HG02943 (cell line): ENCODE results near the gene PTCRA.
A peak's percentile ranks its signal among the peaks of the same experiment; 100 is the strongest.
"Not testable (repeated sequence)": the region's sequence is repeated elsewhere in the genome, so short reads cannot be mapped to it uniquely, and the experiment has no call there.

Source experiments
- ATAC-seq: cut with Tn5 transposase; IDR thresholded peaks from one replicate; pipeline ENCODE4 v1.9.1; 2021; ENCODE audit warnings: mild to moderate bottlenecking, low read depth, moderate library complexity; ENCODE audit not compliant: unreplicated experiment

The PTCRA gene

GRCh38 chr6:42915732-42916131 is at the start of gene PTCRA:
PTCRA (plus strand) TSS chr6:42916053; CDS start chr6:42916070, 17 bp downstream.
- ATAC-seq = no peak

GRCh38 chr6:42870145-42870936 is 45.5 kb upstream of the PTCRA start:
- no peak for ATAC-seq

- no peak for ATAC-seq
These were observed 44.1 kb upstream of the PTCRA start for GRCh38 chr6:42871711-42872110.

DNA sequence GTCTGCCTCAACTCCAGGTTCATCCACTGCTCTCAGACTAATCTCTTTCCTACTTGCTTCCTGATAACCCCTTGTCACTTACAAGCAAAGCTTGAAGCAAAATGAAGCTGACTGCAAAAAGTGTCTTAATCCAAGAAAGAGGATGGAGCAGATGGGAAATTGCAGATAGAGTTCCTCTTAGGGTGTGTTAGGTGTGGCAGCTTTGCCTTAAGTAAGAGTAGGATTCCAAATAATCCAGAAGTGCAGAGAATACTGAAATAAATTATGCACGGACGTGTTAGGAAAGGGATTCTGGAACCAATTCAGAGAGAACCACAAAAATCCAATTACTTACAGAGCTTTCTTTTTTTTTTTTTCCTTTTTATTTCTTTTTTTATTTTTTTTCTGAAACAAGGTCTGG is 42.5 kb upstream of the PTCRA start:
- ATAC-seq = no peak

DNA sequence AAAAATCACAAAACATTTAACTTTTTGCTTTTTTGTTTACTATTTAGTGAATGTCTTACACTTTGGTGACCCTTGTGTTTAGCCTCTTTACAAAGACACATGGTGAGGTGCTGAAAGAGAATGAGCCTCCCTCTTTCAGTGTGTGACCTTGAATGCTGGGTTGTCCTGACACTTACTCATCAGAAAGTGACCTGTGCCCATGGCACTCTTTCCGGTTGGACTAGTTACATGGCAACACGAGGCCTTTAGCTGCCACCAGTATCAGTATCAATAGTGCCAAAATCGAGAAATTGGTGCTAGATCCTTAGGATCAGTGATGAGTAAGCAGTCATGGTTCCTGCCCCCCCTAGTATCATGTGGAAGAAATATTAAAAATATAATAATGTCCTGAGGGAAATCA is 38.2 kb upstream of the PTCRA start:
- ATAC-seq = no peak

- peak; percentile 93 for ATAC-seq
These were observed 36.2 kb upstream of the PTCRA start, which contains the start of gene RPL7L1 for GRCh38 chr6:42879372-42880239. RPL7L1 (plus strand) TSS chr6:42879616; CDS start chr6:42879911, 295 bp downstream.

GRCh38 chr6:42880240-42880817 is 35.5 kb upstream of the PTCRA start:
- ATAC-seq = not testable (repeated sequence)

DNA sequence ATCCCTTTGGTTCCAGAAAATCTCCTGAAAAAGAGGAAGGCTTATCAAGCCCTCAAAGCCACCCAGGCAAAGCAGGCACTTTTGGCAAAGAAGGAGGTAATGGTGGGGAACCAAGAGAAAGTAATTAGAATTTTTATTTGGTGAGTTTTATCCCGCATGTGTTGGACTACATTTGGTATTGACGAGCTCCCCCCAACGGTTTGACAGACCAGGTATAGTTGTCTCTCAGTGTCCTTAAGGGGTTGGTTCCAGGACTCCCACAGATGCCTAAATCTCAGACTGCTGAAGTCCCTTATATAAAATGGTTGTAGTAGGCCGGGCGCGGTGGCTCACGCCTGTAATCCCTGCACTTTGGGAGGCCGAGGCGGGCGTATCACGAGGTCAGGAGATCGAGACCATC is 35.0 kb upstream of the PTCRA start:
- ATAC-seq = not testable (repeated sequence)

- ATAC-seq = no peak
These were observed 30.2 kb upstream of the PTCRA start for GRCh38 chr6:42885702-42886101.

- ATAC-seq = not testable (repeated sequence)
These were observed 27.7 kb upstream of the PTCRA start for GRCh38 chr6:42888201-42888600.

DNA sequence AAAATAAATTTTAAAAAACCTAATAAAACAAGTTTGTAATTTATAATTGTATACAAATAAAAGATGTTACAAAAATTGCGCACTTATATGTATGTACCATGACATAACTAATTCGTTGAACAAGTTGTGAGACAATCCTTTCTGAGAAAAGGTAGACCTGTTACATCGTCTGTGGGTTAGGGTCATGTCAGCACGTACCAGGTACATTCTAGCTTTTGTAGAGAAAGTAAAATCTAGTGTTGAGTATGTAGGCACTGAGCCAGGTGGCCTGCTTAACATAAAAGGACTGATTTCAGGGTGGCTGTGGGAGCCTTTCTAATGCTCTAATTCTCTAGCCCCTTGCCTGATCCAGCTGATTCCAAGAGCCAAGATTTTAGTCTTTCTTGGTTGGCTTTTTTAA is 26.0 kb upstream of the PTCRA start:
- no peak for ATAC-seq

DNA sequence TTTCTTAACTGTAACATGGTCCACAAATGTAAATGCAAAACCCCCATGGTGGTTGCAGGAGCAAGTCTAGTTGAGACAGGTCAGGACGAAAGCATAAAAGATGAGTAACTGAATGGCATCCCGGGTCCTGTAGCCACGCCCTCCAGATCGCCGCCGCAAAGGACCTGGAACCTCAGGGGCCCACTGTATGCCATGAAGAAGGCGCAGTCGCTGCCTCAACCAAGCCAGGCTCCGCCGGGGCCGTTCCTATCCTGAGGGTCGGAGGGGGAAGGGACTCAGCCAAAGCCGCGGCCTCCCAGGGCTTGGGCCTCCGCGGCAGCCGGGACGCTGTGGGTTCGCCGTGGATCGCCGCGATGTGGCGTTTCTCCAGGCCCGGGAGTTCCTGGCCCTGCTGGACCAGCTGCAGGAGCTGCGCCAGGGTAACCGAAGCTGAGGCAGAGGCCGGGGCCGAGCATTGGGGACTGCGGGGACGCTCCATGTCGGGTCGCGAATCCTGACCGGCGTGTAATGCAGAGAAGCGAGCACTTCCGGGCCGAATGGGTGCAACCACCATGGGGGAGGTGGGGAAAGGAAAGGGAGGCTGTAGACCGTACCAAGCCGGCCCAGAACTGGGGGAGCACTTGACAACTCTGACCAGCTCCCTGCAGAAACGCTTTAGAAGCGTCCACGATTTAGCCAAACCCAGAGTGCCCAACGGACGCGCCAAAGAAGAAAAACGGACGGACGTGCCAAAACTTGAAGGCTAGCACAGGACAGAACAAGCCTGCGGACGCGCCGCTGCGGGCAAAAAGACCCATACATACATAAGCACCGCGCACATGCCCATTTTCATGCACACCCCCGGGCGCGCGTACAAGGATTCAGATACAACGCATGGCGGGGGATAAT is 25.3 kb upstream of the PTCRA start:
- peak; percentile 93 for ATAC-seq

GRCh38 chr6:42891199-42891722 is 24.6 kb upstream of the PTCRA start:
- no peak for ATAC-seq

GRCh38 chr6:42894041-42894828 is 21.6 kb upstream of the PTCRA start:
- ATAC-seq = not testable (repeated sequence)

DNA sequence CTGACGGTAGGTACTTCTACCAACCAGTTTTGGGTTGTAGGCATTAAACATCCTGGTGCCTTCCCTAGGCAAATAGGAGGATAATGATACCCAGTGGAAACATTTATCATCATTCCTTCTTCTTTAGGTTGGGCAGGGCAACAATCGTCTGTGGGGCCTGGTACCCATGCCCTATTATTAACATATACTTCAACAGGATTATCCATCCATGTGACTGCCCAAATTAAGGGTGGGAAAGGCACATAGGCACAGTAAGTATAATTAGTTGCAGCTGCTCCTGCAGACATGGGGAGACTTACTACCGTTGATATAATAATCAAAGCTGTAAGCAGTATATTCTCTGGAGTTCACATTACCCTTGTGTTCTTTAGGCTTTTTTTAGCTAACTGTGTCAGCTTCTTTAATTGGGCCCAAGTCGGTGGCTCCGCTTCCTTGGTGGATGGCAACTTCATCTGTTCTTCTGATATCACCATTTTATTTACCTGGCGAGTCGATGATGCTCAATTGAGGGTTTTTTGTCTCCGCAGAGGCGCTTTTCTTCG is 19.6 kb upstream of the PTCRA start:
- ATAC-seq = no peak

- no peak for ATAC-seq
These were observed 16.9 kb upstream of the PTCRA start for GRCh38 chr6:42898891-42899361.

DNA sequence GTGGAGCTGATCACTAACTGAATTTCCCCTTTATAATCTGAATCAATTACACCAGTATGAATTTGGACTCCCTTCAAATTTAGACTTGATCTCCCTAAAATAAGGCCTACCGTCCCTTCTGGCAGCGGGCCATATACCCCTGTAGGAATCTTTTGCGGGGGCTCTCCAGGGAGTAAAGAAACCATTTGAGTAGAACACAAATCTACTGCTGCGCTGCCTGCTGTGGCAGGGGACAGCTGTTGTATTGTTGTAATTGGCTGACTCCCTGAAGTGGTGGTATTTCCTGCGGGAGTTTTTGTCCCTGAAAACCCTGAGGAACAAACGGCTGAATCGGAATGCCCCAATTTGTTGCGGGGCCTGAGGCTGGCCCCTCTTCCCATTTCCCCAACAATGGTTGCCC is 16.0 kb upstream of the PTCRA start:
- no peak for ATAC-seq

DNA sequence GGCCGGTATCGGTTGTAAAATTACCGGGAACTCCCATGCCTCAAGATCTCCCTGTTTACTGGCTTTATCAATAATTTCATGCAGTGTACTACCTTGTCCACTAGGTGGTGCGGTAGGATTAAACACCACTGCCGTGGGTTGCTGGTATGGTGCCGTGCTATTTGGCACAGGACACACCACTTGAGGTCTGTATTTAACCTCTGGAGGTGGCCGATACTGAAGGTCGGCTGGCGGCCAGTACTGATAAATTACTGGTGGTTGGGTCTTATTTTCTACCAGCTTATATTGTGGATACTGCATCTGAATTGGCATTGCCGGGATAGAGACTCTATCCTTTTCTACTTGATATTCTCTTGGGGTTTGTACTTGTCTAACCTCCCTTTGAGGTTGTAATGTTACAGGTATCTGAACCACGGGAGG is 14.3 kb upstream of the PTCRA start:
- peak; percentile 65 for ATAC-seq
